ENCODE results near the gene SH3RF3. TPM values are rescaled to one million over a fixed set of nuclear protein-coding genes. Genes with fewer than 3 reads are reported as not detected.

Gene SH3RF3
- total RNA-seq, 1 donor from 2014 or later = 7.3 TPM

DNA sequence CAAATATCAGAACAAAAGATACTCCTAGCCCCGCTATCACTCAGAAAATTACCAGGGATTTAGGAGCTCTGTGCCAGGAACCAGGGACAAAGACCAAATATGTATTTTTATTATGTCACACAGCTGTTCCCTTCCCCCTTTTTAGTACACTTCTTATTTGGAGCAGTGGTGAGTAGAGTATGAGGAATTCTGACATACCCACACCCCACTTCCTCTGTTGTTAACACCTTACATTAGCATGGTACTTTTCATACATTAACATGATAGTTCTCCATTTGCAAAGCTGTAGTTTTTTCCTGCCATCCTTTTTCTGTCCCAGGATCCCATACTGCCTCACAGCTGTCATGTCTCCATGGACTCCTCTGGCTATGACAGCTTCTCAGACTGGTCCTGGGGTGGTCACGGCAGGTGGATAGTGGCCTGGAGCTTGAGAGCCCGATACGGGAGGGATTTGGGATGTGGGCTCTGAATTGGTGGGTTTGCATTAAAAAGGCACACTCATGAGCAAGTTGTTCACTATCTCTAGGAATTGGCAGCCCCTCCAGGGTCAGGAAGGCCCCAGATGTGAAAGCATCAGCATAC lies 100.2 kb downstream of the SH3RF3 start:
- FAIRE-seq (no peak), DNase-seq (ENCODE audit: low read depth) (no peak)
- H3K36me3 Mint-ChIP-seq (ENCODE audit: low read depth, unreplicated experiment) = peaks cover 4% of the 10 kb centered on the region
- no peaks in the 10 kb centered on the region for H3K36me3 ChIP-seq (ENCODE audit: insufficient read depth, low read length)
- H3K4me2 ChIP-seq (ENCODE audit: low read length) = no peak overlapping the region
- H3K4me3 Mint-ChIP-seq (ENCODE audit: unreplicated experiment) = no peak overlapping the region
- no peaks in the 10 kb centered on the region for H3K9me3 ChIP-seq (ENCODE audit: insufficient read depth, low read depth, low read length)
- TF ChIP-seq, protein P1, sequence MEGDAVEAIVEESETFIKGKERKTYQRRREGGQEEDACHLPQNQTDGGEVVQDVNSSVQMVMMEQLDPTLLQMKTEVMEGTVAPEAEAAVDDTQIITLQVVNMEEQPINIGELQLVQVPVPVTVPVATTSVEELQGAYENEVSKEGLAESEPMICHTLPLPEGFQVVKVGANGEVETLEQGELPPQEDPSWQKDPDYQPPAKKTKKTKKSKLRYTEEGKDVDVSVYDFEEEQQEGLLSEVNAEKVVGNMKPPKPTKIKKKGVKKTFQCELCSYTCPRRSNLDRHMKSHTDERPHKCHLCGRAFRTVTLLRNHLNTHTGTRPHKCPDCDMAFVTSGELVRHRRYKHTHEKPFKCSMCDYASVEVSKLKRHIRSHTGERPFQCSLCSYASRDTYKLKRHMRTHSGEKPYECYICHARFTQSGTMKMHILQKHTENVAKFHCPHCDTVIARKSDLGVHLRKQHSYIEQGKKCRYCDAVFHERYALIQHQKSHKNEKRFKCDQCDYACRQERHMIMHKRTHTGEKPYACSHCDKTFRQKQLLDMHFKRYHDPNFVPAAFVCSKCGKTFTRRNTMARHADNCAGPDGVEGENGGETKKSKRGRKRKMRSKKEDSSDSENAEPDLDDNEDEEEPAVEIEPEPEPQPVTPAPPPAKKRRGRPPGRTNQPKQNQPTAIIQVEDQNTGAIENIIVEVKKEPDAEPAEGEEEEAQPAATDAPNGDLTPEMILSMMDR (IDR thresholded peaks at IDR 0.05; ENCODE audit: insufficient read depth, low read depth, low read length) = no peak
- no peak for TF ChIP-seq EZH2 (IDR thresholded peaks at IDR 0.05; ENCODE audit: insufficient read depth, low read length)
- H3K79me2 ChIP-seq (ENCODE audit: insufficient read depth, low read length) = peaks cover 8% of the 10 kb centered on the region
- no peak overlapping the region for H3K27ac ChIP-seq (ENCODE audit: low read depth, low read length)
- H3K27me3 ChIP-seq (ENCODE audit: insufficient read depth, low read length) = peaks cover 6% of the 10 kb centered on the region
- H4K20me1 ChIP-seq (ENCODE audit: insufficient read depth, low read length) = peaks cover 45% of the 10 kb centered on the region
- peaks cover 8% of the 10 kb centered on the region for H3K9me3 Mint-ChIP-seq (ENCODE audit: unreplicated experiment)
- peaks cover 40% of the 10 kb centered on the region for H3K27me3 Mint-ChIP-seq (ENCODE audit: low read depth, unreplicated experiment)
- H3K27ac Mint-ChIP-seq (ENCODE audit: unreplicated experiment) = no peak overlapping the region
- H2AFZ ChIP-seq (ENCODE audit: low read depth, low read length) = no peak overlapping the region
- peaks cover 5% of the 10 kb centered on the region for H3K4me1 Mint-ChIP-seq (ENCODE audit: low read depth, unreplicated experiment)
- peaks cover 6% of the 10 kb centered on the region for H3K4me1 ChIP-seq (ENCODE audit: insufficient read depth, low read length)
- H3K4me3 ChIP-seq (ENCODE audit: insufficient read depth, low read depth, low read length) = no peak overlapping the region
- H3K9ac ChIP-seq (ENCODE audit: low read length) = no peak overlapping the region

DNA sequence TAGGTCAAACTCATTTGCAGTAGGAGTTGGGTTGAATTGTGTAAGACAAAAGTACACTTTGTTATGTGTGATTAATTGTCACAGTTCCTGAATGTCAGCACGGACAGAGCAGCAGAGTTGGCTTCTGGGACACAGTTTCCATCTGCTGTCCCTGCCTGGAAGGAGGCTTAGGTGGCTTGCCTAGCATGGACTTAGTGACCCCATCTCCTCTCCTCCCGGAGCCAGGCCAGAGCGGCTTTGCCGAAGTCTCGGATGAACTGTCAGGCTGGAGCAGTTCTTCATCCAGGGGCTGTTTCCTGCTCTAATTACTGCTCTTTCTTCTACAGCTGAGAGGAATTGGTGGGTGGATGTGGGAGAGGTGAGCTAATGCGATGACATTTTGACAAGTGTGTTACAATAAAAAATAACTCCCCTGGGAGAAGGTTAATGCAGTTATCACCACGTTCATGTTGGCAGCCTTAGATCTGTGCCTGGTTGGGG lies 102.0 kb downstream of the SH3RF3 start:
- Histone ChIP-seq H4K20me1 (ENCODE audit: insufficient read depth, low read length) (peaks cover 55% of the 10 kb centered on the region), H3K4me2 (ENCODE audit: low read length) (no peak overlapping the region), H3K36me3 (ENCODE audit: insufficient read depth, low read length) (no peaks in the 10 kb centered on the region), H3K79me2 (ENCODE audit: insufficient read depth, low read length) (peaks cover 8% of the 10 kb centered on the region), H2AFZ (ENCODE audit: low read depth, low read length) (no peak overlapping the region), H3K27ac (ENCODE audit: low read depth, low read length) (no peak overlapping the region), H3K9ac (ENCODE audit: low read length) (no peak overlapping the region), H3K27me3 (ENCODE audit: insufficient read depth, low read length) (peaks cover 6% of the 10 kb centered on the region), H3K9me3 (ENCODE audit: insufficient read depth, low read depth, low read length) (no peaks in the 10 kb centered on the region), H3K4me3 (ENCODE audit: insufficient read depth, low read depth, low read length) (no peak overlapping the region), H3K4me1 (ENCODE audit: insufficient read depth, low read length) (peaks cover 6% of the 10 kb centered on the region)
- no peak for FAIRE-seq
- Mint-ChIP-seq H3K4me1 (ENCODE audit: low read depth, unreplicated experiment) (peaks cover 5% of the 10 kb centered on the region), H3K27me3 (ENCODE audit: low read depth, unreplicated experiment) (peaks cover 38% of the 10 kb centered on the region), H3K36me3 (ENCODE audit: low read depth, unreplicated experiment) (peaks cover 7% of the 10 kb centered on the region), H3K27ac (ENCODE audit: unreplicated experiment) (no peak overlapping the region), H3K9me3 (ENCODE audit: unreplicated experiment) (peaks cover 12% of the 10 kb centered on the region), H3K4me3 (ENCODE audit: unreplicated experiment) (no peak overlapping the region)
- no peak for DNase-seq (ENCODE audit: low read depth)
- TF ChIP-seq EZH2 (IDR thresholded peaks at IDR 0.05; ENCODE audit: insufficient read depth, low read length) = no peak
- TF ChIP-seq, protein P1 (IDR thresholded peaks at IDR 0.05; ENCODE audit: insufficient read depth, low read depth, low read length) = no peak

DNA sequence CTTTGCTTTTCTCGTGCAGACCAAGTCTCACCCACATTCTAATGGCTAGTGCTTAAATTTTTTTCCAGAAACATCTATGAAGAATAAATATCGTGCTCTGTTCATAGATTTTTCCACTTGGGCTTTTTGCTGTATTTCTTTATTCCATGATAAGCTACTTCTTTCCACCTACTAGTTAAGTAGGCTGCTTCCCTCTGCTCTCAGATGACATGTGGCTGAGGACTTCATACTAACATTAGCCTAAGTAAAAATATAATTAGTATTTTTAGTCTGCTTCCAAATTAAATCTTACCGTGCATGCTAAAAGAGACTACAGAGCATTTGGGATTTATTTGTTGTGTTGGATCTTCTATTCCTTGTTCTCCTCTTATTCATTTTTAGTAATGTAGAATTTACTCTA lies 102.4 kb downstream of the SH3RF3 start:
- TF ChIP-seq, protein P1 (IDR thresholded peaks at IDR 0.05; ENCODE audit: insufficient read depth, low read depth, low read length) = no peak
- TF ChIP-seq EZH2 (IDR thresholded peaks at IDR 0.05; ENCODE audit: insufficient read depth, low read length) = no peak
- no peak overlapping the region for H3K27ac Mint-ChIP-seq (ENCODE audit: unreplicated experiment)
- Histone ChIP-seq H2AFZ (ENCODE audit: low read depth, low read length) (no peak overlapping the region), H3K4me3 (ENCODE audit: insufficient read depth, low read depth, low read length) (no peak overlapping the region), H3K27me3 (ENCODE audit: insufficient read depth, low read length) (peaks cover 6% of the 10 kb centered on the region), H3K4me1 (ENCODE audit: insufficient read depth, low read length) (peaks cover 6% of the 10 kb centered on the region), H3K4me2 (ENCODE audit: low read length) (no peak overlapping the region), H3K9ac (ENCODE audit: low read length) (no peak overlapping the region), H3K79me2 (ENCODE audit: insufficient read depth, low read length) (peaks cover 10% of the 10 kb centered on the region), H3K36me3 (ENCODE audit: insufficient read depth, low read length) (no peaks in the 10 kb centered on the region), H3K9me3 (ENCODE audit: insufficient read depth, low read depth, low read length) (no peaks in the 10 kb centered on the region), H3K27ac (ENCODE audit: low read depth, low read length) (no peak overlapping the region), H4K20me1 (ENCODE audit: insufficient read depth, low read length) (peaks cover 55% of the 10 kb centered on the region)
- DNase-seq (ENCODE audit: low read depth) = no peak
- no peak overlapping the region for H3K4me3 Mint-ChIP-seq (ENCODE audit: unreplicated experiment)
- H3K27me3 Mint-ChIP-seq (ENCODE audit: low read depth, unreplicated experiment) = peaks cover 35% of the 10 kb centered on the region
- no peak for FAIRE-seq
- peaks cover 5% of the 10 kb centered on the region for H3K4me1 Mint-ChIP-seq (ENCODE audit: low read depth, unreplicated experiment)
- peaks cover 12% of the 10 kb centered on the region for H3K9me3 Mint-ChIP-seq (ENCODE audit: unreplicated experiment)
- peaks cover 7% of the 10 kb centered on the region for H3K36me3 Mint-ChIP-seq (ENCODE audit: low read depth, unreplicated experiment)
